GM18951 (cell line): ENCODE results near the gene SLC13A4.
"Not testable (repeated sequence)": the region's sequence is repeated elsewhere in the genome, so short reads cannot be mapped to it uniquely, and the experiment has no call there.

Experiments
- POLR2A ChIP-seq: IDR thresholded peaks from 4 replicates; pipeline ENCODE4 v1.6.1; 2011; ENCODE audit warnings: mild to moderate bottlenecking; ENCODE audit not compliant: insufficient read length, insufficient read depth; ENCODE audit errors: extremely low read depth
- in situ Hi-C: fragments of 300-500 bp; cut with MboI; formaldehyde crosslinking; loops from one replicate; pipeline ENCODE4 v1.12.0; 2022; ENCODE audit warnings: low sequenced_read_pairs, mixed read lengths, inconsistent platforms; ENCODE audit not compliant: unreplicated experiment

Gene SLC13A4

GRCh38 chr7:135728136-135728669, at the start of gene SLC13A4:
TSS of gene SLC13A4 (minus strand) at chr7:135728186. CDS start at chr7:135727496, 690 bp downstream.
- in situ Hi-C loops, result no loop called here

GRCh38 chr7:135775915-135776314, 47.9 kb upstream of the SLC13A4 start:
- in situ Hi-C loops, result not testable (repeated sequence)

More at GRCh38 chr7:135728136-135728669, at the start of gene SLC13A4:
- TF ChIP-seq POLR2A, result no peak

GRCh38 chr7:135775230-135775629, 47.2 kb upstream of the SLC13A4 start:
- in situ Hi-C loops, result no loop called here
- no peak for TF ChIP-seq POLR2A

- TF ChIP-seq POLR2A, result no peak
These were observed 46.3 kb upstream of the SLC13A4 start for GRCh38 chr7:135774284-135774683.

GRCh38 chr7:135773464-135773863, 45.5 kb upstream of the SLC13A4 start:
- TF ChIP-seq POLR2A, result no peak
- in situ Hi-C loops, result no loop called here

More at GRCh38 chr7:135774284-135774683, 46.3 kb upstream of the SLC13A4 start:
- in situ Hi-C loops, result no loop called here

GRCh38 chr7:135772639-135773222, 44.7 kb upstream of the SLC13A4 start:
- in situ Hi-C loops, result no loop called here
- no peak for TF ChIP-seq POLR2A

- in situ Hi-C loops, result no loop called here
- TF ChIP-seq POLR2A, result no peak
These were observed 44.1 kb upstream of the SLC13A4 start for GRCh38 chr7:135771961-135772638.

- in situ Hi-C loops, result no loop called here
- TF ChIP-seq POLR2A, result no peak
These were observed 43.1 kb upstream of the SLC13A4 start for GRCh38 chr7:135771051-135771450.

GRCh38 chr7:135770139-135770710, 42.2 kb upstream of the SLC13A4 start:
- TF ChIP-seq POLR2A, result no peak
- in situ Hi-C loops, result no loop called here

GRCh38 chr7:135769005-135769802, 41.2 kb upstream of the SLC13A4 start:
- in situ Hi-C loops, result no loop called here
- TF ChIP-seq POLR2A, result no peak

GRCh38 chr7:135768467-135768866, 40.5 kb upstream of the SLC13A4 start:
- no peak for TF ChIP-seq POLR2A
- in situ Hi-C loops, result no loop called here

- in situ Hi-C loops, result no loop called here
- TF ChIP-seq POLR2A, result no peak
These were observed 40.1 kb upstream of the SLC13A4 start for GRCh38 chr7:135768064-135768463.

GRCh38 chr7:135763261-135763660, 35.3 kb upstream of the SLC13A4 start:
- TF ChIP-seq POLR2A, result no peak
- in situ Hi-C loops, result no loop called here
